Rectal smooth muscle tissue (tissue), 1 donor: ENCODE data around the gene CAPN8.

ENCODE experiments used
- H3K27ac ChIP-seq: one replicate; pipeline ENCODE4 v1.7.0; 2013; ENCODE audit warnings: low read depth, low read length, inconsistent platforms
- H3K27me3 ChIP-seq: one replicate; pipeline ENCODE4 v1.7.0; 2013; ENCODE audit warnings: low read length; ENCODE audit not compliant: control insufficient read depth, insufficient read depth
- H3K36me3 ChIP-seq: one replicate; pipeline ENCODE4 v1.7.0; 2013; ENCODE audit warnings: low read length; ENCODE audit not compliant: control insufficient read depth, insufficient read depth
- H3K4me1 ChIP-seq: one replicate; pipeline ENCODE4 v1.7.0; 2013; ENCODE audit warnings: low read length; ENCODE audit not compliant: control insufficient read depth, insufficient read depth
- H3K4me3 ChIP-seq: one replicate; pipeline ENCODE4 v1.7.0; 2013; ENCODE audit warnings: low read length
- H3K9ac ChIP-seq: one replicate; pipeline ENCODE4 v1.7.0; 2013; ENCODE audit warnings: low read length

CAPN8 gene

GRCh38 chr1:223642237-223642636 lies 23.3 kb downstream of the CAPN8 start:
- no peak overlapping the region for H3K27ac ChIP-seq
- H3K4me1 ChIP-seq: no peaks in the 10 kb centered on the region
- H3K27me3 ChIP-seq: no peaks in the 10 kb centered on the region
- no peak overlapping the region for H3K4me3 ChIP-seq
- no peaks in the 10 kb centered on the region for H3K36me3 ChIP-seq
- H3K9ac ChIP-seq: no peak overlapping the region

- Histone ChIP-seq H3K27me3 (no peaks in the 10 kb centered on the region), H3K9ac (no peak overlapping the region), H3K27ac (no peak overlapping the region), H3K4me3 (no peak overlapping the region), H3K36me3 (no peaks in the 10 kb centered on the region), H3K4me1 (no peaks in the 10 kb centered on the region)
Observed at GRCh38 chr1:223641523-223642039, 23.9 kb downstream of the CAPN8 start.

GRCh38 chr1:223639331-223639749 lies 26.2 kb downstream of the CAPN8 start:
- no peaks in the 10 kb centered on the region for H3K4me1 ChIP-seq
- H3K27ac ChIP-seq: no peak overlapping the region
- H3K4me3 ChIP-seq: no peak overlapping the region
- H3K9ac ChIP-seq: no peak overlapping the region
- no peaks in the 10 kb centered on the region for H3K36me3 ChIP-seq
- H3K27me3 ChIP-seq: no peaks in the 10 kb centered on the region

GRCh38 chr1:223635236-223635635 lies 30.3 kb downstream of the CAPN8 start:
- Histone ChIP-seq H3K27ac (no peak overlapping the region), H3K27me3 (no peaks in the 10 kb centered on the region), H3K4me1 (no peaks in the 10 kb centered on the region), H3K9ac (no peak overlapping the region), H3K36me3 (no peaks in the 10 kb centered on the region), H3K4me3 (no peak overlapping the region)

- Histone ChIP-seq H3K4me1 (no peaks in the 10 kb centered on the region), H3K9ac (no peak overlapping the region), H3K4me3 (no peak overlapping the region), H3K36me3 (no peaks in the 10 kb centered on the region), H3K27ac (no peak overlapping the region), H3K27me3 (no peaks in the 10 kb centered on the region)
Observed at GRCh38 chr1:223634423-223634822, 31.1 kb downstream of the CAPN8 start.

GRCh38 chr1:223631956-223632355 lies 33.5 kb downstream of the CAPN8 start:
- no peaks in the 10 kb centered on the region for H3K27me3 ChIP-seq

GRCh38 chr1:223631473-223631872 lies 34.0 kb downstream of the CAPN8 start:
- Histone ChIP-seq H3K4me1 (no peaks in the 10 kb centered on the region), H3K4me3 (no peak overlapping the region), H3K9ac (no peak overlapping the region), H3K27ac (no peak overlapping the region), H3K27me3 (no peaks in the 10 kb centered on the region), H3K36me3 (no peaks in the 10 kb centered on the region)

More at GRCh38 chr1:223631956-223632355, 33.5 kb downstream of the CAPN8 start:
- no peak overlapping the region for H3K27ac ChIP-seq
- no peak overlapping the region for H3K9ac ChIP-seq
- no peaks in the 10 kb centered on the region for H3K4me1 ChIP-seq
- no peaks in the 10 kb centered on the region for H3K36me3 ChIP-seq
- H3K4me3 ChIP-seq: no peak overlapping the region

- H3K4me3 ChIP-seq: no peak overlapping the region
- no peaks in the 10 kb centered on the region for H3K36me3 ChIP-seq
- H3K27ac ChIP-seq: no peak overlapping the region
- H3K9ac ChIP-seq: no peak overlapping the region
- H3K4me1 ChIP-seq: no peaks in the 10 kb centered on the region
- H3K27me3 ChIP-seq: no peaks in the 10 kb centered on the region
Observed at GRCh38 chr1:223629126-223629457, 36.4 kb downstream of the CAPN8 start.

- no peak overlapping the region for H3K4me3 ChIP-seq
- no peaks in the 10 kb centered on the region for H3K4me1 ChIP-seq
- no peak overlapping the region for H3K9ac ChIP-seq
- H3K36me3 ChIP-seq: no peaks in the 10 kb centered on the region
- H3K27ac ChIP-seq: no peak overlapping the region
- no peaks in the 10 kb centered on the region for H3K27me3 ChIP-seq
Observed at GRCh38 chr1:223628233-223629125, 37.0 kb downstream of the CAPN8 start.

- Histone ChIP-seq H3K27me3 (no peaks in the 10 kb centered on the region), H3K9ac (no peak overlapping the region), H3K4me3 (no peak overlapping the region), H3K36me3 (no peaks in the 10 kb centered on the region), H3K27ac (no peak overlapping the region), H3K4me1 (no peaks in the 10 kb centered on the region)
Observed at GRCh38 chr1:223622132-223622842, 43.2 kb downstream of the CAPN8 start.

- Histone ChIP-seq H3K27ac (no peak overlapping the region), H3K9ac (no peak overlapping the region), H3K36me3 (no peaks in the 10 kb centered on the region), H3K4me1 (no peaks in the 10 kb centered on the region), H3K27me3 (no peaks in the 10 kb centered on the region), H3K4me3 (no peak overlapping the region)
Observed at GRCh38 chr1:223621312-223621734, 44.2 kb downstream of the CAPN8 start.

- no peak overlapping the region for H3K27ac ChIP-seq
- no peaks in the 10 kb centered on the region for H3K4me1 ChIP-seq
- H3K27me3 ChIP-seq: no peaks in the 10 kb centered on the region
- no peaks in the 10 kb centered on the region for H3K36me3 ChIP-seq
- H3K9ac ChIP-seq: no peak overlapping the region
- H3K4me3 ChIP-seq: no peak overlapping the region
Observed at GRCh38 chr1:223620297-223620897, 45.1 kb downstream of the CAPN8 start.
